Spleen (tissue), 11 donors: ENCODE results near the gene KCNAB3. TPM values are rescaled to one million over a fixed set of nuclear protein-coding genes. Genes with fewer than 3 reads are reported as not detected.

Experiments
- DNase-seq: peaks from one replicate; pipeline ENCODE4 v3.0.0-alpha.2; 2020
- H3K27ac ChIP-seq, 8 donors: fragments of 200-600 bp; sonication (generic) in 7 of 8; 1 replicate in 4 of 8; 2 replicates in 4 of 8; pipeline versions ENCODE4 v1.5.0 to v1.8.0; 2016 to 2021; ENCODE audit warnings: inconsistent platforms in 4 of 8, mild to moderate bottlenecking in 4 of 8, moderate library complexity in 1 of 8
- H3K27me3 ChIP-seq, 7 donors: fragments of 200-600 bp; sonication (generic) in 6 of 7; replicated peaks in 1 of 7; 1 replicate in 4 of 7; 2 replicates in 3 of 7; pipeline versions ENCODE4 v1.5.0 to v1.8.0; 2016 to 2021; ENCODE audit warnings: inconsistent platforms in 3 of 7, mild to moderate bottlenecking in 1 of 7
- H3K36me3 ChIP-seq, 6 donors: fragments of 200-600 bp; sonication (generic) in 5 of 6; 1 replicate in 4 of 6; 2 replicates in 2 of 6; pipeline versions ENCODE4 v1.5.0 to v1.8.0; 2016 to 2021; ENCODE audit warnings: inconsistent platforms in 2 of 6
- H3K4me1 ChIP-seq, 6 donors: fragments of 200-600 bp; sonication (generic) in 5 of 6; 1 replicate in 3 of 6; 2 replicates in 3 of 6; pipeline versions ENCODE4 v1.5.0 to v1.8.0; 2016 to 2021; ENCODE audit warnings: inconsistent platforms in 3 of 6
- H3K4me3 ChIP-seq, 8 donors: fragments of 200-600 bp; sonication (generic) in 7 of 8; 1 replicate in 4 of 8; 2 replicates in 4 of 8; pipeline versions ENCODE4 v1.5.0 to v1.8.0; 2016 to 2021; ENCODE audit warnings: inconsistent platforms in 4 of 8, mild to moderate bottlenecking in 4 of 8, moderate library complexity in 2 of 8
- H3K9me3 ChIP-seq, 8 donors: fragments of 200-600 bp; sonication (generic) in 7 of 8; 1 replicate in 4 of 8; 2 replicates in 4 of 8; pipeline versions ENCODE4 v1.5.0 to v1.8.0; 2016 to 2021; ENCODE audit warnings: inconsistent platforms in 4 of 8
- CTCF ChIP-seq, 11 experiments: fragments of 200-600 bp in 7 of 11; fragments of 450-650 bp in 4 of 11; sonication (generic) in 4 of 11; IDR thresholded peaks in 8 of 11; conservative IDR thresholded peaks in 3 of 11; 1 replicate in 7 of 11; 2 replicates in 4 of 11; pipeline versions ENCODE4 v1.4.0 to v1.8.0; 2016 to 2021; ENCODE audit warnings: antibody characterized with exemption in 11 of 11, inconsistent platforms in 4 of 11, mild to moderate bottlenecking in 1 of 11
- POLR2A ChIP-seq, 3 donors: fragments of 450-650 bp; IDR thresholded peaks; one replicate each; pipeline ENCODE4 v1.5.1; 2017; ENCODE audit warnings: antibody characterized with exemption in 3 of 3, mild to moderate bottlenecking in 1 of 3
- POLR2AphosphoS5 ChIP-seq, 3 donors: sonication (generic); formaldehyde crosslinking; IDR thresholded peaks; one replicate each; pipeline ENCODE4 v1.5.1; 2017; ENCODE audit warnings: antibody characterized with exemption in 3 of 3
- WGBS, 5 donors: extraction: QIAGEN DNeasy Blood & Tissue Kit in 3 of 5; methylation state at CpG; one replicate each; pipeline versions ENCODE4 v1.1.5 to v1.1.7; 2013 to 2018; 5-methylcytosine and 5-hydroxymethylcytosine counted together
- intact Hi-C: fragments of 100-400 bp; cut with DNase I; formaldehyde crosslinking; loops from one replicate; pipeline ENCODE4 v1.15.0; 2023; ENCODE audit warnings: low total_unique reads
- polyA plus RNA-seq, 3 donors: library from polyadenylated mRNA; stranded (reverse); fragments of 200-250 nt; gene quantifications; one replicate each; pipeline ENCODE4 v1.2.1, GENCODE V29; 2013
- total RNA-seq, 7 donors: library from RNA; depleted of rRNA in 3 of 7; stranded (reverse); fragments of >200 nt in 3 of 7; fragmentation: NEBNext Ultra II Directional in 4 of 7; extraction: Animal tissue kit (Norgen Biotek cat#: 25700) in 4 of 7; gene quantifications; one replicate each; pipeline versions ENCODE4 v1.1.0 to v1.2.1, GENCODE V29; 2016 to 2021
- donor health status: healthy with polysubstance abuse.
- donor health status: DM: no; HTN: no; CAD: no; lungs with moderate emphysema.
- donor health status: DM: no; HTN: no; CAD: no.
- donor health status: Bipolar disorder and iron deficiency.
- donor health status: healthy.
- donor health status: DM: no; HTN: no; CAD: no.
- donor health status: DM: yes; HTN: yes; CAD: no.

Gene KCNAB3
- total and polyA plus RNA-seq, 10 donors = 1.1 to 6.3 (median 3.6) TPM

- TF ChIP-seq CTCF (IDR thresholded peaks at IDR 0.05 in 8 of 11, conservative IDR thresholded peaks at IDR 0.05 in 3 of 11) (peak in 1 of 11 experiments; percentile 23), POLR2A (IDR thresholded peaks at IDR 0.05) (no peak), POLR2AphosphoS5 (IDR thresholded peaks at IDR 0.05) (peak; percentile 76 to 85 (median 81))
- Histone ChIP-seq H3K4me3 (peak within 1 kb of the TSS; percentile 64 to 78 (median 76)), H3K27ac (peak within 1 kb of the TSS; percentile 83 to 94 (median 92)), H3K36me3 (peaks cover 0 to 18% (median 14%) of the 10 kb centered on the region in 6 donors), H3K9me3 (no peaks in the 10 kb centered on the region), H3K4me1 (peaks cover 12 to 39% (median 27%) of the 10 kb centered on the region in 6 donors), H3K27me3 (no peaks in the 10 kb centered on the region)
- intact Hi-C loops = loop anchor here (2.0 kb wide), 1 partner anchor 75 kb away; no protein-coding TSS in a partner anchor
- 0 to 2% (median 1%) methylated on average over 29 to 100 of the region's 100 CpGs for WGBS, 5 donors
- peak; percentile 94 for DNase-seq
Observed at GRCh38 chr17:7915611-7916384, 13.9 kb downstream of the KCNAB3 start, which contains the start of gene RNF227. Gene RNF227, minus strand, starts transcription at chr17:7916289. Its CDS starts 94 bp downstream, at chr17:7916195.

- peaks cover 12 to 38% (median 27%) of the 10 kb centered on the region in 6 donors for H3K4me1 ChIP-seq
- peak overlapping the region; percentile 83 to 94 (median 92) for H3K27ac ChIP-seq
- TF ChIP-seq POLR2A (IDR thresholded peaks at IDR 0.05) (no peak), POLR2AphosphoS5 (IDR thresholded peaks at IDR 0.05) (no peak), CTCF (IDR thresholded peaks at IDR 0.05 in 8 of 11, conservative IDR thresholded peaks at IDR 0.05 in 3 of 11) (no peak)
- H3K36me3 ChIP-seq = peaks cover 0 to 24% (median 20%) of the 10 kb centered on the region in 6 donors
- H3K4me3 ChIP-seq = peak overlapping the region; percentile 64 to 78 (median 76)
- DNase-seq = no peak
- H3K27me3 ChIP-seq = no peaks in the 10 kb centered on the region
- WGBS, 5 donors = 3 to 8% (median 4%) methylated on average over 5 to 15 of the region's 15 CpGs
- intact Hi-C loops = no loop called here
- no peaks in the 10 kb centered on the region for H3K9me3 ChIP-seq
Observed at GRCh38 chr17:7915179-7915610, 14.5 kb downstream of the KCNAB3 start.

DNA sequence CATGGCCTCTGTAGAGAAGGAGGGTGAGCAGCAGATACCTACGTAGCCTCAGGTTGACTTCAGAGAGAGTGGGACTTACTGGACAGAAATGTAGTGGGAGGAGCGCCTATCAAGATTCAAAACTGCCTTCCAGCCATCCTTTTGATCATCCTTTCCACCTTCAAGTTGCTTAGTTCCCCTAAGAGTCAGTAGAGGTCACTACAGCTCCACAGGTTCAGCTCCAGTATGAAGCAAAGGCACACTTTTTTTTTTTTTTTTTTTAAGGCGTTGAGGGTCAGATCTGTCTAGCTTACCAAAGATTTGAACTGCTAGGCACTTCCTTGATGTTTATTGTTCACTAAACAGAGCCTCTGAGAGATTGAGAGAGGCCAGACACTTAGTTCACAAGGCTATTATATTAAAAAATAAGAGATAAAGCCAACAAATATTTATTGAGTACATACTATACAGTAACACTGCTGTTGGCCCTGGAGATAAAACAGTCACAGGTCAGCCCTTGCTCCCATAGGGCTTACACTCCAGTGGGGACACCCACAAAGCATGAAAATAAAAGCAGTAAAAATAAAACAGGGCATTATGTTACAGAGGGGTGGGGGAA, 16.6 kb downstream of the KCNAB3 start:
- no peaks in the 10 kb centered on the region for H3K27me3 ChIP-seq
- peaks cover 12 to 38% (median 27%) of the 10 kb centered on the region in 6 donors for H3K4me1 ChIP-seq
- DNase-seq = no peak
- peak overlapping the region in 1 of 8 donors; percentile 9 for H3K27ac ChIP-seq
- WGBS, 5 donors = 32 to 54% (median 42%) methylated on average over 3 of the region's 3 CpGs
- TF ChIP-seq POLR2AphosphoS5 (IDR thresholded peaks at IDR 0.05) (no peak), POLR2A (IDR thresholded peaks at IDR 0.05) (no peak), CTCF (IDR thresholded peaks at IDR 0.05 in 8 of 11, conservative IDR thresholded peaks at IDR 0.05 in 3 of 11) (peak; percentile 42 to 83 (median 78))
- H3K36me3 ChIP-seq = peaks cover 0 to 45% (median 42%) of the 10 kb centered on the region in 6 donors
- H3K9me3 ChIP-seq = no peaks in the 10 kb centered on the region
- intact Hi-C loops = loop anchor here (5.0 kb wide), 1 partner anchor 144 kb away; no protein-coding TSS in a partner anchor
- H3K4me3 ChIP-seq = no peak overlapping the region
